Measurements from ENCODE around the gene NGEF. TPM values are rescaled to one million over a fixed set of nuclear protein-coding genes. Genes with fewer than 3 reads are reported as not detected.
"Not testable (repeated sequence)": the region's sequence is repeated elsewhere in the genome, so short reads cannot be mapped to it uniquely, and the experiment has no call there.

Gene NGEF
- total RNA-seq, 2 experiments from 2014 or later = 0.63 TPM; not detected in 1

- Mint-ChIP-seq H3K27me3 (peaks cover 19% of the 10 kb centered on the region), H3K36me3 (ENCODE audit: low read depth) (no peaks in the 10 kb centered on the region), H3K9me3 (peaks cover 4% of the 10 kb centered on the region), H3K4me3 (no peak overlapping the region), H3K27ac (no peak overlapping the region), H3K4me1 (ENCODE audit: low read depth) (no peaks in the 10 kb centered on the region)
- ChIA-PET CTCF (no interaction called here), POLR2A (no interaction called here)
- no peak for DNase-seq
- TF ChIP-seq CTCF (IDR thresholded peaks at IDR 0.05) = no peak
- intact Hi-C loops (cut with micrococcal nuclease) = no loop called here
- no peak for ATAC-seq
Observed at GRCh38 chr2:232910376-232910775, 102.7 kb downstream of the NGEF start.

GRCh38 chr2:232908695-232909094 lies 104.4 kb downstream of the NGEF start:
- no peak for DNase-seq
- no peak for TF ChIP-seq CTCF (IDR thresholded peaks at IDR 0.05)
- no peaks in the 10 kb centered on the region for H3K36me3 Mint-ChIP-seq (ENCODE audit: low read depth)
- ChIA-PET CTCF (no interaction called here), POLR2A (no interaction called here)
- ATAC-seq = no peak
- H3K4me3 Mint-ChIP-seq = no peak overlapping the region
- intact Hi-C loops (cut with micrococcal nuclease) = no loop called here
- H3K4me1 Mint-ChIP-seq (ENCODE audit: low read depth) = no peaks in the 10 kb centered on the region
- H3K27ac Mint-ChIP-seq = no peak overlapping the region
- H3K27me3 Mint-ChIP-seq = peaks cover 16% of the 10 kb centered on the region
- H3K9me3 Mint-ChIP-seq = peaks cover 4% of the 10 kb centered on the region

- H3K36me3 Mint-ChIP-seq (ENCODE audit: low read depth); H3K4me1 Mint-ChIP-seq (ENCODE audit: low read depth); H3K4me3 Mint-ChIP-seq; H3K9me3 Mint-ChIP-seq; intact Hi-C loops (cut with micrococcal nuclease); DNase-seq; ATAC-seq; POLR2A ChIA-PET; CTCF ChIA-PET; H3K27ac Mint-ChIP-seq: not testable (repeated sequence)
- peaks cover 16% of the 10 kb centered on the region for H3K27me3 Mint-ChIP-seq
Observed at GRCh38 chr2:232907718-232908085, 105.4 kb downstream of the NGEF start.

GRCh38 chr2:232906867-232907717 lies 106.0 kb downstream of the NGEF start:
- POLR2A ChIA-PET = interaction anchor here (0.7 kb wide), 1 partner anchor 76 kb away, joined by 3 read pairs; no protein-coding TSS in a partner anchor
- H3K36me3 Mint-ChIP-seq (ENCODE audit: low read depth); H3K4me3 Mint-ChIP-seq; H3K9me3 Mint-ChIP-seq; intact Hi-C loops (cut with micrococcal nuclease); ATAC-seq; CTCF ChIA-PET; H3K27ac Mint-ChIP-seq; H3K4me1 Mint-ChIP-seq (ENCODE audit: low read depth); DNase-seq: not testable (repeated sequence)
- peaks cover 14% of the 10 kb centered on the region for H3K27me3 Mint-ChIP-seq

GRCh38 chr2:232903989-232904388 lies 109.1 kb downstream of the NGEF start:
- ChIA-PET POLR2A (interaction anchor here (1.2 kb wide), 1 partner anchor 21 kb away, joined by 3 read pairs; no protein-coding TSS in a partner anchor), CTCF (interaction anchor here (1.0 kb wide), 1 partner anchor 17 kb away, joined by 3 read pairs; no protein-coding TSS in a partner anchor)
- DNase-seq = no peak
- no peak overlapping the region for H3K4me3 Mint-ChIP-seq
- no peak for TF ChIP-seq CTCF (IDR thresholded peaks at IDR 0.05)
- no peaks in the 10 kb centered on the region for H3K36me3 Mint-ChIP-seq (ENCODE audit: low read depth)
- H3K4me1 Mint-ChIP-seq (ENCODE audit: low read depth) = no peaks in the 10 kb centered on the region
- no peak overlapping the region for H3K27ac Mint-ChIP-seq
- H3K27me3 Mint-ChIP-seq = no peaks in the 10 kb centered on the region
- H3K9me3 Mint-ChIP-seq = no peaks in the 10 kb centered on the region
- no peak for ATAC-seq
- intact Hi-C loops (cut with micrococcal nuclease) = no loop called here
